SK-N-SH (cell line): ENCODE results near the gene NEUROD1. TPM values are rescaled to one million over a fixed set of nuclear protein-coding genes. Genes with fewer than 3 reads are reported as not detected.

Experiments
- CTCF ChIA-PET: fragments of 300-600, 350-600 bp; formaldehyde crosslinking; extraction: SDS; loops from one replicate; lab custom pipeline; 2021; lab: Yijun Ruan, JAX
- POLR2A ChIA-PET: fragments of 350-600 bp; sonication (Branson Sonifier 250); formaldehyde crosslinking; extraction: SDS; loops from one replicate; lab custom pipeline; 2020; ENCODE audit warnings: antibody characterized with exemption, inconsistent platforms; lab: Yijun Ruan, JAX
- DNase-seq: peaks from one replicate; pipeline ENCODE4 v3.0.0; 2012
- H2AFZ ChIP-seq: fragments of 200-600 bp; sonication (generic); 2 replicates; pipeline ENCODE4 v1.8.1; 2016; ENCODE audit warnings: antibody characterized with exemption, mild to moderate bottlenecking, low read depth
- H3F3A ChIP-seq: fragments of 200-600 bp; sonication (generic); replicated peaks from 2 replicates; pipeline ENCODE3; 2016; ENCODE audit warnings: antibody characterized with exemption, mild to moderate bottlenecking; ENCODE audit not compliant: insufficient read depth
- H3K27ac ChIP-seq, 2 experiments: fragments of 200-500 bp in 1 of 2; fragments of 200-600 bp in 1 of 2; sonication (Bioruptor generic) in 1 of 2; sonication (generic), shearing (Covaris generic) in 1 of 2; 2 replicates each; pipeline versions ENCODE4 v1.5.1 to v1.6.1; 2014 to 2016; ENCODE audit warnings: low read depth in 2 of 2, inconsistent platforms in 1 of 2, low read length in 1 of 2, mild to moderate bottlenecking in 1 of 2, mixed read lengths in 1 of 2
- H3K27me3 ChIP-seq: fragments of 200-600 bp; sonication (generic), shearing (Covaris generic); 2 replicates; pipeline ENCODE4 v1.6.1; 2016; ENCODE audit warnings: mixed run types; ENCODE audit not compliant: insufficient read depth
- H3K36me3 ChIP-seq, 2 experiments: fragments of 200-500 bp in 1 of 2; fragments of 200-600 bp in 1 of 2; sonication (Bioruptor generic) in 1 of 2; sonication (generic) in 1 of 2; replicated peaks in 1 of 2; 2 replicates each; pipeline versions ENCODE3 to v1.5.1; 2014 to 2016; ENCODE audit warnings: low read length in 1 of 2, mild to moderate bottlenecking in 1 of 2; ENCODE audit not compliant: insufficient read depth in 2 of 2, control insufficient read depth in 1 of 2
- H3K4me1 ChIP-seq, 2 experiments: fragments of 200-500 bp in 1 of 2; fragments of 200-600 bp in 1 of 2; sonication (Bioruptor generic) in 1 of 2; sonication (generic), shearing (Covaris generic) in 1 of 2; 2 replicates each; pipeline versions ENCODE4 v1.5.1 to v1.6.1; 2014 to 2016; ENCODE audit warnings: low read depth in 1 of 2, low read length in 1 of 2, mixed run types in 1 of 2; ENCODE audit not compliant: insufficient read depth in 2 of 2, control insufficient read depth in 1 of 2
- H3K4me2 ChIP-seq: fragments of 200-600 bp; sonication (generic), shearing (Covaris generic); 2 replicates; pipeline ENCODE4 v1.6.1; 2017; ENCODE audit warnings: mixed run types
- H3K4me3 ChIP-seq, 2 experiments: fragments of 200-500 bp in 1 of 2; fragments of 200-600 bp in 1 of 2; sonication (Bioruptor generic) in 1 of 2; sonication (generic), shearing (Covaris generic) in 1 of 2; 2 replicates each; pipeline versions ENCODE4 v1.5.1 to v1.8.1; 2014 to 2016; ENCODE audit warnings: low read depth in 2 of 2, inconsistent platforms in 1 of 2, low read length in 1 of 2, mild to moderate bottlenecking in 1 of 2, mixed read lengths in 1 of 2, moderate library complexity in 1 of 2
- H3K79me2 ChIP-seq: fragments of 200-600 bp; sonication (generic); 2 replicates; pipeline ENCODE4 v1.8.1; 2017; ENCODE audit warnings: mild to moderate bottlenecking; ENCODE audit not compliant: insufficient read depth
- H3K9ac ChIP-seq: fragments of 200-600 bp; sonication (generic); 2 replicates; pipeline ENCODE4 v1.6.1; 2017; ENCODE audit warnings: mixed run types
- H3K9me2 ChIP-seq: fragments of 200-600 bp; sonication (generic); 2 replicates; pipeline ENCODE4 v1.6.1; 2017; ENCODE audit warnings: mixed run types
- H3K9me3 ChIP-seq: fragments of 200-600 bp; sonication (generic); 2 replicates; pipeline ENCODE4 v1.6.1; 2017; ENCODE audit warnings: mixed run types, mild to moderate bottlenecking, moderate library complexity
- H4K20me1 ChIP-seq: fragments of 200-600 bp; sonication (generic); 2 replicates; pipeline ENCODE4 v1.6.1; 2017; ENCODE audit warnings: mild to moderate bottlenecking, mixed run types; ENCODE audit not compliant: insufficient read depth
- CHD2 ChIP-seq: fragments of 150-350 bp; IDR thresholded peaks from 2 replicates; pipeline ENCODE4 v1.6.1; 2018; ENCODE audit warnings: low read length; ENCODE audit not compliant: partially characterized antibody
- ELF1 ChIP-seq: IDR thresholded peaks from 2 replicates; pipeline ENCODE4 v1.4.0; 2012
- EP300 ChIP-seq, 2 experiments: IDR thresholded peaks; 2 replicates each; pipeline versions ENCODE4 v1.4.0 to v1.6.1; 2012; ENCODE audit warnings: borderline replicate concordance in 1 of 2, low read depth in 1 of 2, low read length in 1 of 2
- FOSL2 ChIP-seq: IDR thresholded peaks from 2 replicates; pipeline ENCODE4 v1.4.0; 2012; ENCODE audit warnings: low read depth, mild to moderate bottlenecking, moderate library complexity, borderline replicate concordance
- FOXM1 ChIP-seq: IDR thresholded peaks from 2 replicates; pipeline ENCODE4 v1.4.0; 2012; ENCODE audit warnings: low read depth, mild to moderate bottlenecking
- IRF3 ChIP-seq: fragments of 150-350 bp; IDR thresholded peaks from 2 replicates; pipeline ENCODE4 v1.6.1; 2016; ENCODE audit warnings: mild to moderate bottlenecking, low read depth, low read length
- MAX ChIP-seq: IDR thresholded peaks from 2 replicates; pipeline ENCODE4 v1.4.0; 2012; ENCODE audit warnings: low read depth
- MXI1 ChIP-seq: IDR thresholded peaks from 2 replicates; pipeline ENCODE4 v1.6.1; 2012; ENCODE audit warnings: mild to moderate bottlenecking, low read depth, low read length, improper control_type of control experiment
- NFIC ChIP-seq: IDR thresholded peaks from 2 replicates; pipeline ENCODE4 v1.4.0; 2012; ENCODE audit warnings: borderline replicate concordance
- NRF1 ChIP-seq: IDR thresholded peaks from 2 replicates; pipeline ENCODE4 v1.6.1; 2012; ENCODE audit warnings: low read depth, mild to moderate bottlenecking, low read length
- RAD21 ChIP-seq: IDR thresholded peaks from 2 replicates; pipeline ENCODE4 v1.6.1; 2012; ENCODE audit warnings: mild to moderate bottlenecking, low read length
- RCOR1 ChIP-seq: fragments of 150-350 bp; IDR thresholded peaks from 2 replicates; pipeline ENCODE4 v1.6.1; 2017; ENCODE audit warnings: antibody characterized with exemption, low read length
- REST ChIP-seq: IDR thresholded peaks from 2 replicates; pipeline ENCODE4 v1.6.1; 2012; ENCODE audit warnings: mild to moderate bottlenecking, low read depth, low read length, moderate library complexity
- RXRA ChIP-seq: IDR thresholded peaks from 2 replicates; pipeline ENCODE4 v1.4.0; 2012; ENCODE audit warnings: low read depth, mild to moderate bottlenecking, borderline replicate concordance
- SIN3A ChIP-seq: IDR thresholded peaks from 2 replicates; pipeline ENCODE4 v1.6.1; 2012; ENCODE audit warnings: low read depth, mild to moderate bottlenecking, low read length, moderate library complexity, borderline replicate concordance
- TAF1 ChIP-seq: IDR thresholded peaks from 2 replicates; pipeline ENCODE4 v1.6.1; 2012; ENCODE audit warnings: low read depth, mild to moderate bottlenecking, low read length, moderate library complexity, borderline replicate concordance
- USF1 ChIP-seq: IDR thresholded peaks from 2 replicates; pipeline ENCODE4 v1.4.0; 2012; ENCODE audit warnings: low read depth, borderline replicate concordance
- YY1 ChIP-seq: IDR thresholded peaks from 2 replicates; pipeline ENCODE4 v1.4.0; 2012; ENCODE audit warnings: low read depth, mild to moderate bottlenecking
- ZBTB33 ChIP-seq: IDR thresholded peaks from 2 replicates; pipeline ENCODE4 v1.4.0; 2012; ENCODE audit warnings: low read depth, borderline replicate concordance
- WGBS: methylation state at CpG from one replicate; pipeline ENCODE4 v1.1.6; 2017; ENCODE audit warnings: low lambda C conversion rate; 5-methylcytosine and 5-hydroxymethylcytosine counted together
- polyA plus RNA-seq, 3 experiments: library from polyadenylated mRNA; depleted of rRNA; stranded (reverse); fragments of >200 nt; gene quantifications; 2 replicates each; pipeline ENCODE4 v1.2.3, GENCODE V29; 2012

The NEUROD1 gene
- polyA plus RNA-seq, 1 of the 3 experiments (the other 2 are of a cell fraction), result 0.02 TPM

- Histone ChIP-seq H3K4me2 (no peak overlapping the region), H3K79me2 (no peaks in the 10 kb centered on the region), H2AFZ (no peak overlapping the region), H3F3A (no peaks in the 10 kb centered on the region), H3K9me3 (no peaks in the 10 kb centered on the region), H4K20me1 (no peaks in the 10 kb centered on the region), H3K9ac (no peak overlapping the region), H3K4me3 (no peak overlapping the region), H3K27me3 (no peaks in the 10 kb centered on the region), H3K27ac (no peak overlapping the region), H3K36me3 (no peaks in the 10 kb centered on the region), H3K4me1 (peaks cover 0 to 8% of the 10 kb centered on the region in 2 experiments; a peak in 1 of 4 replicates), H3K9me2 (no peaks in the 10 kb centered on the region)
- DNase-seq, result no peak
- no peak for TF ChIP-seq RXRA
- no peak for TF ChIP-seq IRF3
- no peak for TF ChIP-seq USF1
- no peak for TF ChIP-seq ZBTB33
- TF ChIP-seq FOSL2, result no peak
- no peak for TF ChIP-seq SIN3A
- no peak for TF ChIP-seq FOXM1
- no peak for TF ChIP-seq YY1
- no peak for TF ChIP-seq RCOR1
- TF ChIP-seq MAX, result no peak
- ChIA-PET CTCF (interaction anchor here (1.5 to 2.5 kb wide), 4 partner anchors 9 to 85 kb away, joined by 4 to 11 read pairs (median 6); no protein-coding TSS in a partner anchor), POLR2A (interaction anchor here (0.5 kb wide), 1 partner anchor 648 kb away, joined by 3 read pairs; no protein-coding TSS in a partner anchor)
- 89% methylated on average over 4 of the region's 4 CpGs for WGBS
Observed at GRCh38 chr2:181658444-181658843, 21.9 kb downstream of the NEUROD1 start.

GRCh38 chr2:181657379-181657778, 22.9 kb downstream of the NEUROD1 start:
- peak overlapping the region; percentile 46 to 55; a peak in 3 of 4 replicates for H3K4me3 ChIP-seq
- DNase-seq, result no peak
- POLR2A ChIA-PET, result no interaction called here
- no peaks in the 10 kb centered on the region for H4K20me1 ChIP-seq
- H3F3A ChIP-seq, result no peaks in the 10 kb centered on the region
- H3K36me3 ChIP-seq, result no peaks in the 10 kb centered on the region
- H3K27ac ChIP-seq, result no peak overlapping the region
- 94% methylated on average over 4 of the region's 4 CpGs for WGBS
- no peaks in the 10 kb centered on the region for H3K79me2 ChIP-seq
- CTCF ChIA-PET, result interaction anchor here (0.6 to 2.5 kb wide), 8 partner anchors 9 to 1580 kb away, joined by 3 to 11 read pairs (median 3); no protein-coding TSS in a partner anchor
- no peaks in the 10 kb centered on the region for H3K27me3 ChIP-seq
- no peaks in the 10 kb centered on the region for H3K9me2 ChIP-seq
- H3K4me1 ChIP-seq, result peaks cover 0 to 8% of the 10 kb centered on the region in 2 experiments; a peak in 1 of 4 replicates
- H3K4me2 ChIP-seq, result peak overlapping the region; percentile 73; the same call in 1 of the 2 replicates
- no peak overlapping the region for H3K9ac ChIP-seq
- no peak overlapping the region for H2AFZ ChIP-seq
- no peaks in the 10 kb centered on the region for H3K9me3 ChIP-seq
- TF ChIP-seq NRF1, result no peak
- TF ChIP-seq ELF1, result no peak
- no peak for TF ChIP-seq EP300 (IDR thresholded peaks at IDR 0.05; ENCODE audit: borderline replicate concordance in 1 of 2, low read depth in 1 of 2, low read length in 1 of 2)
- TF ChIP-seq TAF1, result no peak
- no peak for TF ChIP-seq REST
- no peak for TF ChIP-seq NFIC
- no peak for TF ChIP-seq MXI1
- TF ChIP-seq FOXM1, result no peak
- no peak for TF ChIP-seq FOSL2
- no peak for TF ChIP-seq SIN3A
- no peak for TF ChIP-seq CHD2
- no peak for TF ChIP-seq RAD21
- no peak for TF ChIP-seq RXRA
